K562 (cell line): ENCODE measurements around the gene COL26A1. TPM values are rescaled to one million over a fixed set of nuclear protein-coding genes. Genes with fewer than 3 reads are reported as not detected.

Source experiments
- KLF13 ChIP-seq: fragments of 450-650 bp; IDR thresholded peaks from 2 replicates; pipeline ENCODE4 v1.6.1; 2016; ENCODE audit warnings: missing genetic modification characterization, low read depth, mild to moderate bottlenecking, missing compliant biosample characterization, moderate library complexity, borderline replicate concordance
- NR2C2 ChIP-seq, 2 experiments: fragments of 200-800 bp in 1 of 2; sonication (Bioruptor generic) in 1 of 2; sonication (generic) in 1 of 2; formaldehyde crosslinking in 1 of 2; IDR thresholded peaks; 2 replicates each; pipeline versions ENCODE4 v1.6.1 to v1.8.0; 2016 to 2022; ENCODE audit warnings: mild to moderate bottlenecking in 1 of 2, missing compliant biosample characterization in 1 of 2, missing genetic modification characterization in 1 of 2, missing genetic modification reagents in 1 of 2
- RBM25 ChIP-seq: fragments of 200-400 bp; formaldehyde crosslinking; IDR thresholded peaks from 2 replicates; pipeline ENCODE4 v1.6.1; 2018; ENCODE audit warnings: low read length, low read depth, moderate library complexity; ENCODE audit not compliant: severe bottlenecking
- RCOR1 ChIP-seq, 2 experiments: IDR thresholded peaks; 2 replicates each; pipeline ENCODE4 v1.6.1; 2012; ENCODE audit warnings: low read depth in 2 of 2, low read length in 2 of 2, borderline replicate concordance in 1 of 2, improper control_type of control experiment in 1 of 2
- TRIM28 ChIP-seq: fragments of 450-650 bp; IDR thresholded peaks from 2 replicates; pipeline ENCODE4 v1.6.1; 2017
- ZNF445 ChIP-seq: fragments of 250-450 bp; sonication (Bioruptor Pico); IDR thresholded peaks from 2 replicates; pipeline ENCODE4 v1.4.0; 2020; ENCODE audit warnings: low read depth, mild to moderate bottlenecking, moderate library complexity
- polyA plus RNA-seq, 8 experiments: library from polyadenylated mRNA; depleted of rRNA in 4 of 8; stranded (reverse) in 5 of 8; unstranded in 3 of 8; fragments of >200 nt; fragmentation: Nextera tagmentation in 2 of 8; fragmentation: Illumina TruSeq in 1 of 8; extraction: Ambion mirVana in 2 of 8; extraction: Trizol in 1 of 8; gene quantifications; 2 replicates each; pipeline versions ENCODE4 v1.2.1 to v1.2.3, GENCODE V29; 2011 to 2014; ENCODE audit warnings: inconsistent platforms in 1 of 8, missing spikeins in 1 of 8
- total RNA-seq, 7 experiments: library from RNA; depleted of rRNA in 6 of 7; stranded (reverse); fragments of >200 nt in 6 of 7; fragmentation: Illumina TruSeq in 2 of 7; extraction: Trizol in 2 of 7; gene quantifications; 2 replicates each; pipeline versions ENCODE4 v1.2.1 to v1.2.3, GENCODE V29; 2011 to 2021; ENCODE audit warnings: low replicate concordance in 1 of 7
- TF ChIP-seq, protein P1 (sequence below), 2 experiments: fragments of 450-650 bp; formaldehyde crosslinking in 1 of 2; IDR thresholded peaks; 2 replicates each; pipeline versions ENCODE4 v1.4.0 to v1.6.1; 2014 to 2020; ENCODE audit warnings: mild to moderate bottlenecking in 2 of 2, borderline replicate concordance in 1 of 2, low read depth in 1 of 2
- TF ChIP-seq, protein P2 (sequence below): fragments of 250-450 bp; sonication (Bioruptor Pico); IDR thresholded peaks from 2 replicates; pipeline ENCODE4 v1.4.0; 2020; ENCODE audit warnings: mild to moderate bottlenecking, moderate library complexity
- TF ChIP-seq, protein P3 (sequence below): fragments of 450-650 bp; IDR thresholded peaks from 2 replicates; pipeline ENCODE4 v1.6.1; 2016; ENCODE audit warnings: low read depth, mild to moderate bottlenecking, moderate library complexity

Gene COL26A1
- total and polyA plus RNA-seq, 9 of the 15 experiments (the other 6 are each of a cell fraction or from before 2014, with no cell fraction given): 0.04 to 0.39 (median 0.07) TPM; not detected in 5

DNA sequence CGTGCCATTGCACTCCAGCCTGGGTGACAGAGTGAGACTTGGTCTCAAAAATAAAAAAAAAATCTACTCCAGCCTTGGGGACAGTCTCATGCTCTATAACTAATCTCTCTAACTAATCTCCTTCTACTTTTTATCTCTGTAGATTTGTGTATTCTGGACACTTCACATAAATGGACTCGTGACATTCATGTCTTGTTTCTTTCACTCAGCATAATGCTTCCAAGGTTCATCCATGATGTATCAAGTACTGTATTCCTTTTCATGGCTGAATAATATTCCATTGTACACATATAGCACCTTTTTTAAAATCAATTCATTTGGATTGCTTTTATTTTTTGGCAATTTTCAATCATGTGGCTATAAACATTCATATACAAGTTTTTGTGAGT is 9.8 kb upstream of the COL26A1 start (continued):
- TF ChIP-seq, protein P1, sequence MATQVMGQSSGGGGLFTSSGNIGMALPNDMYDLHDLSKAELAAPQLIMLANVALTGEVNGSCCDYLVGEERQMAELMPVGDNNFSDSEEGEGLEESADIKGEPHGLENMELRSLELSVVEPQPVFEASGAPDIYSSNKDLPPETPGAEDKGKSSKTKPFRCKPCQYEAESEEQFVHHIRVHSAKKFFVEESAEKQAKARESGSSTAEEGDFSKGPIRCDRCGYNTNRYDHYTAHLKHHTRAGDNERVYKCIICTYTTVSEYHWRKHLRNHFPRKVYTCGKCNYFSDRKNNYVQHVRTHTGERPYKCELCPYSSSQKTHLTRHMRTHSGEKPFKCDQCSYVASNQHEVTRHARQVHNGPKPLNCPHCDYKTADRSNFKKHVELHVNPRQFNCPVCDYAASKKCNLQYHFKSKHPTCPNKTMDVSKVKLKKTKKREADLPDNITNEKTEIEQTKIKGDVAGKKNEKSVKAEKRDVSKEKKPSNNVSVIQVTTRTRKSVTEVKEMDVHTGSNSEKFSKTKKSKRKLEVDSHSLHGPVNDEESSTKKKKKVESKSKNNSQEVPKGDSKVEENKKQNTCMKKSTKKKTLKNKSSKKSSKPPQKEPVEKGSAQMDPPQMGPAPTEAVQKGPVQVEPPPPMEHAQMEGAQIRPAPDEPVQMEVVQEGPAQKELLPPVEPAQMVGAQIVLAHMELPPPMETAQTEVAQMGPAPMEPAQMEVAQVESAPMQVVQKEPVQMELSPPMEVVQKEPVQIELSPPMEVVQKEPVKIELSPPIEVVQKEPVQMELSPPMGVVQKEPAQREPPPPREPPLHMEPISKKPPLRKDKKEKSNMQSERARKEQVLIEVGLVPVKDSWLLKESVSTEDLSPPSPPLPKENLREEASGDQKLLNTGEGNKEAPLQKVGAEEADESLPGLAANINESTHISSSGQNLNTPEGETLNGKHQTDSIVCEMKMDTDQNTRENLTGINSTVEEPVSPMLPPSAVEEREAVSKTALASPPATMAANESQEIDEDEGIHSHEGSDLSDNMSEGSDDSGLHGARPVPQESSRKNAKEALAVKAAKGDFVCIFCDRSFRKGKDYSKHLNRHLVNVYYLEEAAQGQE (IDR thresholded peaks at IDR 0.05; ENCODE audit: borderline replicate concordance): no peak
- TF ChIP-seq, protein P1 (CRISPR knock-in tag; IDR thresholded peaks at IDR 0.05; ENCODE audit: low read depth): no peak
- TF ChIP-seq RCOR1 (IDR thresholded peaks at IDR 0.05; ENCODE audit: borderline replicate concordance in 1 of 2, low read depth in 2 of 2, low read length in 2 of 2) (0 out of 4 replicates have a peak, but pooled peaks of 1 of the 2 experiments have one; percentile 37), ZNF445 (CRISPR knock-in tag) (no peak), KLF13 (tag) (no peak), NR2C2 (CRISPR knock-in tag; IDR thresholded peaks at IDR 0.05) (no peak), NR2C2 (tag; IDR thresholded peaks at IDR 0.05) (peak; percentile 60), RBM25 (peak; percentile 69), TRIM28 (no peak)
- TF ChIP-seq, protein P2, sequence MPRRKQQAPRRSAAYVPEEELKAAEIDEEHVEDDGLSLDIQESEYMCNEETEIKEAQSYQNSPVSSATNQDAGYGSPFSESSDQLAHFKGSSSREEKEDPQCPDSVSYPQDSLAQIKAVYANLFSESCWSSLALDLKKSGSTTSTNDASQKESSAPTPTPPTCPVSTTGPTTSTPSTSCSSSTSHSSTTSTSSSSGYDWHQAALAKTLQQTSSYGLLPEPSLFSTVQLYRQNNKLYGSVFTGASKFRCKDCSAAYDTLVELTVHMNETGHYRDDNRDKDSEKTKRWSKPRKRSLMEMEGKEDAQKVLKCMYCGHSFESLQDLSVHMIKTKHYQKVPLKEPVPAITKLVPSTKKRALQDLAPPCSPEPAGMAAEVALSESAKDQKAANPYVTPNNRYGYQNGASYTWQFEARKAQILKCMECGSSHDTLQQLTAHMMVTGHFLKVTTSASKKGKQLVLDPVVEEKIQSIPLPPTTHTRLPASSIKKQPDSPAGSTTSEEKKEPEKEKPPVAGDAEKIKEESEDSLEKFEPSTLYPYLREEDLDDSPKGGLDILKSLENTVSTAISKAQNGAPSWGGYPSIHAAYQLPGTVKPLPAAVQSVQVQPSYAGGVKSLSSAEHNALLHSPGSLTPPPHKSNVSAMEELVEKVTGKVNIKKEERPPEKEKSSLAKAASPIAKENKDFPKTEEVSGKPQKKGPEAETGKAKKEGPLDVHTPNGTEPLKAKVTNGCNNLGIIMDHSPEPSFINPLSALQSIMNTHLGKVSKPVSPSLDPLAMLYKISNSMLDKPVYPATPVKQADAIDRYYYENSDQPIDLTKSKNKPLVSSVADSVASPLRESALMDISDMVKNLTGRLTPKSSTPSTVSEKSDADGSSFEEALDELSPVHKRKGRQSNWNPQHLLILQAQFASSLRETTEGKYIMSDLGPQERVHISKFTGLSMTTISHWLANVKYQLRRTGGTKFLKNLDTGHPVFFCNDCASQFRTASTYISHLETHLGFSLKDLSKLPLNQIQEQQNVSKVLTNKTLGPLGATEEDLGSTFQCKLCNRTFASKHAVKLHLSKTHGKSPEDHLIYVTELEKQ (CRISPR knock-in tag): no peak
- TF ChIP-seq, protein P3, sequence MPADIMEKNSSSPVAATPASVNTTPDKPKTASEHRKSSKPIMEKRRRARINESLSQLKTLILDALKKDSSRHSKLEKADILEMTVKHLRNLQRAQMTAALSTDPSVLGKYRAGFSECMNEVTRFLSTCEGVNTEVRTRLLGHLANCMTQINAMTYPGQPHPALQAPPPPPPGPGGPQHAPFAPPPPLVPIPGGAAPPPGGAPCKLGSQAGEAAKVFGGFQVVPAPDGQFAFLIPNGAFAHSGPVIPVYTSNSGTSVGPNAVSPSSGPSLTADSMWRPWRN: no peak
